ENCODE data around the gene BRD3.
A peak's percentile ranks its signal among the peaks of the same experiment; 100 is the strongest.

The BRD3 gene

DNA sequence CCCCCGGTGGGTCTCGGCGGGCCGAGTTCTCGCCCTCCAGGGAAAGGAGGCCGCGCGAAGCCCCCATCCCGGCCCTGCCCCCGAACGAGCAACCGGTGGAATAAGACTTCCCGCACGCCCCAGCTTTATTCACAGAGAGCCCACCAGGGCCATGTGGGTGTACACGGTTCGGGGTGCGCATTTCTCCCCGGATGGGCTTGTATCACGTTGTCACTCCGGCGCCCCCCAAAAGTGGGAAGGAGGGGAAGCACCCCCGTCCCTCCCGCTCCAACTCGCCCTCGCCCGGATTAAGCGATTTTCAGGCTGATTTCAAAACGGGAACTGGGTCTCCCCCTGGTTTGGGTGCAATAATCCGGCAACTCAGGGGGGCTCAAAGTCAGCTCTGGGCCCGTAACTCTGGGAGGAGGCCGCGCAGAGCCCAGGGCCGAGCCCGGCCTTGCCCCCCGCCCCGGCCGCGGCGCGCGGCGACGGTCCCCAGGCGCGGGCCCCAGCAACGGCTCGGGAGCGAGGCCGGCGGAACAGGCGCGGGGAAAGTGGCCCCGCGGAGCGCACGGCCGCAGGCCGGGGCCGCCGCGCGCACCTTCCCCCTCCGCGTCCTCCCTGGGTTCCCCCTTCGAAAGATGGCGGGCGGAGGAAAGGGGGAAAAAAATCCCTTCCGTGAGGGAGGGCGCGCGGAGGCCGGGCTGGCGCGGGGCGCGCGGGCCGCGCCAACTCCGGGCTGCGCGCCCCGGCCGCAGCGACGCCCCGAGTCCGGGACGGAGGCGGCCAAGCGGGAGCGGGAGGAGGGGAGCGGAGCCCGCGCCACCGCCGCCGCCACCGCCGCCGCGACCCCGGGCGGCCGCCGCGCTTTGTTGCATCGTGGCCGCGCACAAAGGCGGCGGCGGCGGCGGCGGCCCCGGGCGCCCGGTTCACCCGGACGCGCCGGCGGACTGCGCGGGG lies 644 bp downstream of the BRD3 start:
- no peak for DNase-seq (ENCODE audit: low read depth, low spot score)

DNA sequence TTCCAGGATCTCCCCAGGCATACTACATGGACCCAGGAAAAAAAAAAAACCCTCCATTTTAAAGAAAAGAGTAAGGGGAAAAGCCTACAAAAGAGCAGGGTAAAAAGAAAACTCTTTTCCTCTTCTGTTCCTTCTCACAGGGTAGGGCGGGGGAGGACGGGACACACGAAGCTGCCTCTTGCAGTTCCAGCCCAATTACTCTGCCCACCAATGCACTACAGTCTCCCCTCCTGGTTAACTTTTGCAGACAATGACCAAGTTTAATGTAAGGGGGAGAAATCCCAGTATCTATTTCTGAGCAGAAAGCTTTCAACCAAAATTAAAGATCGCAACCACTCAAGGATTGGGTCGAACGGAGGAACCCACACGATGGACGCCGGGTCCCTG lies 1.3 kb downstream of the BRD3 start:
- no peak for DNase-seq (ENCODE audit: low read depth, low spot score)

DNA sequence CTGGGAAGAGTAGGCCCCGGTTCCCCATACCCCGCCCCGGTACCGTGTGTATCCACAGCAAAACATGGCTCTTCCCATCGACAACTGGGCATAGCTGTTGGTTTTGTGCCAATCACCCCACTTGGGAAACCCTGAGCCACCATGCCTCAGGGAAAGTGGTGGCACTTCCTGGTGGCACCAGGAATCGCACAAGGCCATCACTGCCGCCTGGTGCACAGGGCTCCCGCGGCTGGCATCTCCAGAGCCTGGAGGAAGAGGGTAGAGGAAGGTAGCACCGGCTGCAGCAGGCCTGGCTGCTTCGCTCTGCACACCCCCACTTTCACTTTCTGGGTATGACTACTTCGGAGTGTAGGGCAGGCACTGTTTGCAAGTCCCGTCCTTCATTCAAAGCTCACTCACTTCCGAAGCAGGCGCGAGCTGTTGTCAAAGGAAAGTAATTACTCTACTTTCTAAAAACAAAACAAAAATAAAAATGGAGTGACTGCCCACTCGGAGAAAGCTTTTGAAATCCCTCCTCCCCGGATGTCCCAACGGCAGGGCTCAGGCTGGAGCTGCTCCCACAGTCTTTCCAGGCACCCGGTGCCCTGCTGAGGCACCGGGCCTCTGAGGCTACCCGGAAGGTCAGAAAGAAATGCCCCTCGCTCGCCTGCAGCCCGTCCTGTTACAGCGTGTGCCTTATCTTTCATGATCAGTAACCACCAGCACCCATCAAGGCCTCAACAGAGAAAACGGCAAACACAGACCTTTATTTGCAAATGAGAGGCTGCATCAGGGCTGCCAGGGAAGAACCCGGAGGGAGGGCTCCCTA lies 2.0 kb downstream of the BRD3 start:
- DNase-seq (ENCODE audit: low read depth, low spot score) = peak; percentile 49

DNA sequence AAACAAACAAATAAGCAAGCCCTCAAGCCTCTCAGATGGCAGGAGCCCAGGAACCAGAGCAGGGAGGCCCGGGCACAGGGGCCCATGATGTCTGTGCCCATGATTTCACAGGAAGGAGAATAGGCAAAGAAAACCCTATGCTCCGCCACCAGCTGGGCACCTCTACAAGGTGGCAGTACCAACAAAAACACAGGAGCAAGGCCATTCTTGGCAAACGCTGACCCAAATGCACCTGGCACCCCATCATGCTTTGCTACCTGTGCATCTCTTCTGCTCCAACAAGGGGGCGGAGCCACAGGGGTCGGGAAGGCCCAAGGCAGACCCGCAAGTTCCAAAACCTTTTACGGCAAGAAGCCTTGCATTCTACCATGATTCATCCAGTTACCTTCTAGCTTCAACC lies 3.1 kb downstream of the BRD3 start:
- DNase-seq (ENCODE audit: low read depth, low spot score) = no peak

DNA sequence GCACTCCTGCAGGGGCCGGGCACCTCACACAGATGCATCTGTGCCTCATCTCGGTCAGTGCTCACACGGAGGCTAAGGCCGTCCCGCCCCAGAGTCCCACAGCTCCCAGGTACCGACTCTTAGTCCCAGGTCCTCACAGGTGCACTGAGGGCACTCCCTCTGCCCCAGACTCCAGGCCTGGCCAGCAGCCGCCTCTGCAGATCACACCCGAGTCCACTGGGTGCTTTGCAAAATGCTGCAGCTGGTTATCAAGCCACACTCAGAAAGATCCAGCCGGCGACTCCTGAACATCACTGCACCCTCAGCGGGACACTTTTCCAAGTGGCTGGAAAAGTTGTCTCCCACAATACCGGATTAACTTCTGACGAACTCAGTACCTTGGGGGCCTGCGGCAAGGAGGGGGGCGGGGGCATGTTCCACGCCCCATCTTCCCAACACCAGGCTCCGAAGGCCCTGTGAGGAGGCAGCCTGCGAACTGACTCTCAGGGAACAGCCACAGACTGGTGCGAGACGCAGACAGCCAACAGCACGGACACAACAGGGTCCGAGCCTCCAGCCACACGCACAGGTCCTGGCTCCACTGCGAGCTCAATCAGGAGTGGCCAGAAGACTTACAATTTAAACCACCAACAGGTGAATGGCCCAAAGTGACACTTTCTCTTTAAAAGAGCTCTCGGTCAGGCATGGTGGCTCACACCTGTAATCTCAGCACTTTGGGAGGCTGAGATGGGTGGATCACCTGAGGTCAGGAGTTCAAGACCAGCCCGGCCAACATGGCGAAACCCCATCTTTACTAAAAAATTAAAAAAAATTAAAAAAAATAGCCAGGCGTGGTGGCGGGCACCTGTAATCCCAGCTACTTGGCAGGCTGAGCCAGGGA lies 4.0 kb downstream of the BRD3 start:
- no peak for DNase-seq (ENCODE audit: low read depth, low spot score)

DNA sequence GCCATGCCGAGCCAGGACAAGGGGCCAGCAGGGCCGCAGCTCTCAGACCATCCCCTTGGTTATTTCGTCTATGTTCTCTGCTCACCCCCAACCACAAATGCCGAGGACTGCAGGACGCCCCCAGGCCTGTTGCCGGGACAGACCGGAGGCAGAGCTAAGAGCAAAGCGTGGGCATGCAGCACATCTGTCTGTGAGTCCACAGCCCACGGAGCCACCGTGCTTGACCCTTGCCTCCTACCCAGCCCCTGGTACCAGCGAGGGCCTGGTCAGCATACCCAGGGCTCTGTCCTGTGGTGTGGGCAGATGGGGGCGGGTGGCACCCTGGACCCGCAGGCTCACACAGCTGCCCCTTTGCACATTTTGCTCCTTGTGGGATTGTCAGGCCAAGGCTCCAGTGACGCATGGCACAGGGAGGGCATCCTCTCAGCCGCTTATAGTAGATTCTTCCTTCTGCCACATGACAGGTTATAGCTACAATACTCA lies 4.7 kb downstream of the BRD3 start:
- DNase-seq (ENCODE audit: low read depth, low spot score) = no peak

DNA sequence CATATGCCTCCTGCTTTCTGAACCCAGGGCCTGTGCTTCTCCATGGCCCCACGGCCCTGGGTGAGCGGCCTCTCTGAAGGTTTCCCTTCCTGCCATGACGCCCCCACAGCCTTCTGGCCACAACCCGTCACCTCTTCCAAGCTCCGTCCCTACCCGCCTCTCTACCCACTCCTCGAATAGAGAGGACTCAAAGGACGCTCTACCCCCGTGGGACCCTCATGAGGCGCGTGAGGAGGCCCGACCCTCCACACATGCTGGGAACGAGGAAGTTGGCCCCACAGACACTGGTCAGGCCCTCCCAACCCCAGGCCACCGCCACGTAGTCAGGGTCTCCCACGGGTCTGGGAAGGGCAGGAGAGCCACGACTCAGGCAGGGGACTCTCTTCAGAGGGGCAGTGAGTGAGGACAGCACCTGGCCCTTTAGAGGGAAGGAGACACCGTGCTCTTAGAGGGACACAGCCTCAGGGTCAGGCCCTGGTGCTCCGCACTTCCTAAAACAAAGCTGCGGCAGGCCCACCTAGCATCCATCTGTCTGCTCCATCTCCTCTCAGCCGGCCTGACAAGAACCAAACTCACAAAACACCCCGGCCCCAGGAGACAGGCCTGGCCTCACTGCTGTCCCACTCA lies 5.3 kb downstream of the BRD3 start:
- DNase-seq (ENCODE audit: low read depth, low spot score) = no peak

DNA sequence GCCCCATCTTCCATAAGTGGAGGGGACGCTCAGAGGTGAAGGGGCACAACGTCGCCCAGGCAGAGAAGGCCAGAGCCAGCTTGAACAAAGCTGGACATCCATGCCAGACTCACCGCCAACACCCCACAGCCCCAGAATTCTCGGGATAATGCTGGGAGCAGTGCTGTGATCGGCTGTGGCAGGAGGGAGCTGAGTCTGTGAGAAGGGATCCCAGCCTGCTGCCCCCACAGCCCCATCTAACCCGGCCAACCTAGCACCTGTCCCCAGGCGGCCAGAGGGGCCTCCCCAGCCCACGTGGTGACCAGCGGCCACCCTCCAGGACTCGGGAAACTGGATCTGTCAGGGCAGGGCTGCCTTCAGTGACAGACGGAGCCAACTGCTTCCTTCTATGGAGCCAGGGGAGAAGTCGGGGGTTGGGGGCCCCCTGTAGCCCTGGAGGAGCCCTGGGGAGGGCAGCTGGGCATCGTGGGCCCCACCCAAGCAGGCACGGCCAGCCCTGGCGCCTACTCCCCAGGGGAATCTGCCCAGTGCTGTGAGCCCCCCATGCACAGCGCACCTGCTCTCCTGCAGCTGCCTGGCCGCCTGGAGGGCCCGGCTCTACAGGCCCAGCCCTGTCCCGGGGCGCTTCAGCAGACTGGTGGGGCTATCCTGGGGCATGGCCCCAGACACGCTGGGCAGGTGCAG lies 6.0 kb downstream of the BRD3 start:
- DNase-seq (ENCODE audit: low read depth, low spot score) = no peak

DNA sequence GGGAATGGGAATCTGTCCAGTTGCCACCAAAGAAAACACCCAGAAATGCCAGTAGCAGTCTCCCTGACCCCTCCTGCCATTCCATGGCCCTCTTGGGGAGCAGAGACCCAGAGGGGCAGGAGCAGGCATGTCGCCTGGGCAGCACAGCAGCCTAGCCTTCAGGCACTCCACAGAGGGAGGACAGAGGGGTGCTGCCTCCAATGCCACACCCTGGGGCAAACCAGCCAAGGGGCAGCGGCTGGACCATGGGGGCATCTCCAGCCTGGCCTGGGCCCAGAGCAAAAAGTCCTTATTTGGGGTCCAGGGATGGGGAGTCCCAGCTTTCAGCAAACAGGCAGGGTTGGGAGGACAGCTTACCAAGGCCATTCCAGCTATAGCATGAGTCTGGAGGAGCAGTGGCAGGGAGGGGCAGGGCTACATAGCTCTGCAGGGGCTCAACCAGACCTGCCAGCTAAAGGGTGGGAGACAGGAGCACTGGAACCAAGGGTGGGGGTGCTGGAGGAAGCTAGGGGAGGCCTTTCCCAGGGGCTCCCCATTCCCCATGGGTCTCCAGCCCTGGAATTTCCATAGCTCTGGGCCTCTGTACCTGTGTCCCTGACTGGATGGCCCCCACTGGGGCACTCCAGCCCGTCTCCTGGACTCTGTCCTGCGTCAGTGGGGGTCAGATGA lies 6.7 kb downstream of the BRD3 start:
- DNase-seq (ENCODE audit: low read depth, low spot score) = no peak

DNA sequence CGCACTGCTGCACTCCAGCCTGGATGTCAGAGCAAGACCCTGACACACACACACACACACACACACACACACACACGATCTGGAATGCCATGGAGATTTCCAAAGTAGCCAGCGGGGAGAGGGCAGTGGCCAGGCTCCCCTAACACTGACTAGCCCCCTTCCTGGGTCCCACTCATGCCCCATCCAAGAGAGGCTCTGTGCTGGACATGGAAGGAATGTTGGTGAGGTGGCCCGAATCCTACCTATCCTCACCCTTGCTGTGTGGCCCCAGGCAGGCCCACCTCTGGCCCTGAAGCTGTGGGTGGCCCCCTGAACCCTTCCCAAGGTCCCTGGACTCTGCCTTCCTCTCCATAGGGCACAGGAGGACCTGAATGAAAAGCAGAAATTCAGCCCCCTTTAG lies 7.3 kb downstream of the BRD3 start:
- no peak for DNase-seq (ENCODE audit: low read depth, low spot score)

DNA sequence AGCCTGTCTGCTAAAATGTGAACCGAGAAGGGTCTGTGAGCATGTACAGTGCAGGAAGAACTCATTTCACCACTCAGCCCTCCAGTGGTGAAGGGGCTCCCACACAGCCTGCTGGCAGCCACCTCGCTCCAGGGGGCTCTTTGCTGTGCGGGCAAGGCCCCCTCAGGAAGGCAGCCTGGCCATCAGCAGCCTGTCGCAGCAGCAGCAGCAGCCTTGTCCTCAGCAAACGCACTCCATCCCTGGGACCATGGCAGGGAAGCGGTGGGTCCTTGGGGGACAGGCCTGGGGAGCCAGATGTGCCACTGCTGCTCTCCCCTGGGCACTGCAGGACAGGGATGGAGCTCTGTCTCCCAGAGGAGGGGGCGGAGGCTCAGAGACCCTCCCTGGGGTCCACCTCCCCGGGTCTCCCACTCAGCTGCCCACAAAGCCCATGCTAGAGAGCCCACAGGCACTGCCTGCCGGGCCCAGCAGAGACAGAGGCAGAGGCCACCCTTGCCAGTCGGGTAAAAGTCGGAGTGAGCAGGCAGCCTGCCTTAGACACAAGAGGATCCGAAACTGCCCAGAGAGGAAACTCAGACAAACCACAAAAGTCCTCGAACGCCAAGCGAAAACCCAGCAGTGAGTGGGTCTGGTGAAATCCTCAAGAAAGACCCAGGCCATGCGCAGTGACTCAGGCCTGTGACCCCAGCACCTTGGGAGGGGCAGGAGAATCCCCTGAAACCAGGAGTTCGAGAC lies 8.0 kb downstream of the BRD3 start:
- DNase-seq (ENCODE audit: low read depth, low spot score) = no peak

DNA sequence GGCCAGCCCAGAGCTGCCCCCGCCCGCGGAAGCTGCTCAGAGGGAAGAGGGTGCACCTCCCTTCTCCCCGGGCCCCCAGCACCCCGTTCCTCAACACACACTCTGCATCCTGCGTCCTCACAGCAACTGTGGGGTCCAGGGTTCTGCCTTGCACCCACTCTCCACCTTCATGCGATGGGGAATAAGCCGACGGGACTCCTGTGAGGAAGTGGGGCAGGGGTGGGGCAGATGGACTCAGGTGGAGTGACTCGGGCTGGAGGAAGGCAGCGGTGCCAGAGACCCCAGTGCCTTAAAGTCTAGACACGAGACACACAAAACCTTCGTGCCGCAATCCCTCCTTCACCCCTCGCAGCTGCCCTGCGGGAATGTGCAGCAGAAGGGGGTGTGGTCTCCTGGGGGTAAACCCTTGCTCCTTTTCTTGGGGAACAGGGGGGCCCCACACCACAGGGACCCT lies 8.6 kb downstream of the BRD3 start:
- DNase-seq (ENCODE audit: low read depth, low spot score) = no peak

DNA sequence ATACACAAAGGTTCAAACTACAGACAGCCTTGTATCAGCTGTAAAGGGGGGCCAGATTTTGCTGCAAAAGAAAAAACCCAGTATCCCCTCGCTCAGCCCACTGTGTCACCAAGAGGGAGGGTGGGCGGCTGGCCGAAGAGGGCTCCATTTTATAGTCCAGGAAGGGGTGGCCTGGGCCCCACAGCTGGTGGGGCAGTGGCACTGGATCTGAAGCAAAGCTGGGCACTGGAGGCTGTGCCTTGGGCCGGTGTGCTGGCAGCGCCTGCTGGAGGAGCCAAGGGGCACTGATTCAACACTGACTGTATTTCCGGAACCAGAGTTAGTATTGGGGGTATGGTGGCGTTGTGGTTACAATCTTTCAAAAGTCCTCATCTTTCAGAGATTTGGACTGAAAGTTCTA lies 9.1 kb downstream of the BRD3 start:
- no peak for DNase-seq (ENCODE audit: low read depth, low spot score)

DNA sequence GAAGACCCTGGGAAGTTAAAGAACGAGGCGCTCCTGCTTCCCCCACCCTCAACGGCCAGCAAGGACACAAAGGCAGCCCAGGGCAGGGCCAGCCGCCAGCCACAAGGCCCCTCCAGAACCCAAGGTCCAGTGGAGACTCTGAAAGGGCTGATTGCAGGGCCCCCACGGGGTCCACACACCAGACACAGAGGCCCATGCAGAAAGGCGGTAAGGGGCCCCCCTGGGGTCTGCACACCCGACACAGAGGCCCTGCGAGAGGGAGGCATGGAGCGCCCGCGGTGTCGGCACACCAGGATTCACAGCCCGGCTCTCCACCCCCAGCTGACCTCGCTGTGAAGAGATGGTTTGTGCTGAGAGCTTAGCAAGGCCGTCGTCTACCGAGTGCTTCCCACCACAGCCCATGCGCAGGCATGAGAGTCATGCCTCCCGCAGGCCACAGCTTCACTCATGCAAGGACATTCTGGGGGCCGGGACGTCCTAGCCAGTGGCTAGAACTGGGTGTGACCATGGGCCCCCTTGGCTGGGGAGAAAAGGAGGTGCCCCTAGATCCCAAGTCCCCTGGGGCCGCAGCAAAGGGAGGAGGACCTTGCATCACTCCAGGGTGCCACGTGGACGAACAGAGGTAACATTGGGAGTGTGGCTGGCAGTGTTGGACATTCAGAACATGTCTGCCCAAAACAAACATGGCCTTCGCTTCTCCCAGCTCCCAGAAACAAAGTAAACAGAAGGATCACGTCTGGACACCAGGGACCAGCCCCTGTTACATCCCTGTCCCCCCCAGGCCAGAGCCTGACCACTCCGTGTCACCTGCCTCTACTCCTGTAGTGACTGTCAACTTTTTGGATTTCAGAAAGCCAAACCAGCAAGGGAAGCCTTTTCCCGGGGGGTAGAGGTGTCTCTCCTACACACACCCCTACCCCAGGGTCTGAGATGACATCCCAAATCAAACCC lies 9.8 kb downstream of the BRD3 start:
- no peak for DNase-seq (ENCODE audit: low read depth, low spot score)

DNA sequence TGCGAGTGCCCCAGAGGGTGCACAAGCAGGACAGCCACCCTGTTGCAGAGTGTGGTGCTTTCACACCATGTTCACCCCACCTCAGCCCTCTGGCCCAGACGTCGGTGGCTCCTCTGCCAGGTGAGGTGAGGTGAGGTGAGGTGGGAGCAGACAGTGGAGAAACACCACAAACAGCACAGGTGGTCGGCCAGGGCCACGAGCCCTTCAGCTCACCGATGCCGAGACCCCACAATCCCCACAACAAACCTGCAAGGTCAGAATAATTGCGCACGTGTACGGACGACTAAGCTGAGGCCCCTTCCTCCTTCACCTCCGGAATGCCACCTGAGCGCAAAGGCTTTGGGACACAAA lies 10.5 kb downstream of the BRD3 start:
- DNase-seq (ENCODE audit: low read depth, low spot score) = no peak

DNA sequence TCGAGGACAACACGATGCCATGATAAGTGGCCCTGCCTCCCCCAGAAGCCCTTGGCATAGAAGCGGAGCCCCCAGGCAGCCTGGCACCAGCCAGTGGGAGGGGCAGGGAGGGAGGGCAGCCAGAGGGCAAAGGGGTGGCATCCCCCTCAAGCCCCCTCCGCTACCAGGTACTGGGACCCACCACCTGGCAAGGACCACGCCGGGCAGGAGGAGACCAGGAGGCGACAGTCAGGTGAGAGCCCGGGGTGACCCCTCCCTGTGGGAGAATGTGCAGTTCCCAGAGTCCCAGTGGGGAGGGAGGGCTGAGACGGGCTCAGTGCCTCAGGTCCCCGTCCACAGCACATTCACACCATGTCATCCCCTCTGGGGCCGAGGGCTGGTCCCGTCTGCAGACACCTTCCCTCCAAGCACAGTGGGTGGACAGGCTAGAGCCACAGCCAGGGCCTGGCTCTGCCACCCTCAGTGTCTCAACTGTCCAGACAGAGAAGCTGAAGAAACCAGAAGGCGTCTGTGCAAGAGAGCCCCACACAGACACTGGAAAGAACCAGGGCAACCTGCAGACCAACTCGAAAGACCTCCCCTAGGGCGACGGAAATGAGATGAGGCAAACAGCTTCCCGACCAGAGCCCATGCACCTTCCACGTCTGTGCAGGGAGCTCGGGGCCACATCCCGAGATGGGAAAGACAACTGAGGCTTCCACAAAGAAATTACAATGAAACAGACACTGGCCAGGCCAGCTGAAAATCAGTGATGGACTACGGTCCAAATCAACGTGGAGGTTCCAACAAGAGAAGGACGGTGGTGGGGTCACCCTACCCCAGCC lies 11.1 kb downstream of the BRD3 start:
- DNase-seq (ENCODE audit: low read depth, low spot score) = no peak

DNA sequence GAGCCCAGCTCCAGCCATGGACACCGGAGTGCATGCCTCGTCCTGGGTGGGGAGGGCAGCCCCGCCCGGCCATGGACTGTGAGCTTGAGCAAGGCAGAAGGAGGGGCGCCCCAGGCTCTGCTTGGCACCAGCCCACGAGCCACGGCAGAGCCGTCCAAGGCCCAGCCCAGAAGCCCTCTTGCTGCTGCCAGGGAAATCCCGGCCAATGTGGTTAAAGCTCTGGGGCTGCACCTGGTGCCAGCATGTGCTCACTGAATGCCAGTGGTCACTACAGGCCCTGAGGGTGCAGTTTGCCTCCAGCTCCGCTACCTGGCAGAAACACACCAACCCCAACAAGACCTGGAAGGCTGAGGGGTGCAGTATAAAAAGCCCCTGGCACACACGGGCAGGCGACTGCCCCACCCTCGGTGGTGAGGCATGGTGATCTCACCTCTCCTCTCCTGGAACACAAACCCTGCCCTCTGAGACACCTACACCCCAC lies 11.8 kb downstream of the BRD3 start:
- DNase-seq (ENCODE audit: low read depth, low spot score) = no peak

Measured in activated naive CD8-positive, alpha-beta T cell treated with anti-CD3 and anti-CD28 coated beads, Interleukin-2, amount 50 U/mL, for 16 hours (primary cell).